Fibroblast of pulmonary artery (primary cell): ENCODE results near the gene TMEM178A.

Source experiments
- DNase-seq: peaks from one replicate; pipeline ENCODE4 v3.0.0-alpha.2; 2010; ENCODE audit warnings: low read depth
- H3K4me3 ChIP-seq: replicated peaks from 2 replicates; pipeline ENCODE4 v1.5.1; 2011; ENCODE audit warnings: low read depth, mild to moderate bottlenecking, control low read depth, low read length, moderate library complexity
- TF ChIP-seq, protein P1 (sequence below): IDR thresholded peaks from 2 replicates; pipeline ENCODE4 v1.5.1; 2011; ENCODE audit warnings: mild to moderate bottlenecking, control low read depth, low read length, inconsistent platforms; ENCODE audit errors: missing control alignments

TMEM178A gene

DNA sequence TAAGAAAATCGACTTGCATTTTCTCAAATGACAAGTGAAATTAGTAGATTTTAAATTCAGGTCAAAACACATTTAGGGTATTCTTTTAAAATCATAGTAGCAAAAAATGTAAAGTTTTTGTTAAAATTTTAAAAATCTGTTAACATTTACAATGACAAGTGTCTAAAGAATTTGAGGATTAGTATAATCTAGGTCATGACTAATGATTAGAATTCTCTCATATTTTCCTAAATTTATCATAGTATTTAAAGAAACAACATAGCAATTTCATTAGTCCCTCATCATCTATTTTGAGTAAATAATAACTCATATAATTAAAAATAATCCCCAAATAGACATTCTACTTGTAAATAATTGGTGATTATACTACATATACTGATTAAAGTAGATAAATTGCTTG is 89.7 kb downstream of the TMEM178A start:
- TF ChIP-seq, protein P1, sequence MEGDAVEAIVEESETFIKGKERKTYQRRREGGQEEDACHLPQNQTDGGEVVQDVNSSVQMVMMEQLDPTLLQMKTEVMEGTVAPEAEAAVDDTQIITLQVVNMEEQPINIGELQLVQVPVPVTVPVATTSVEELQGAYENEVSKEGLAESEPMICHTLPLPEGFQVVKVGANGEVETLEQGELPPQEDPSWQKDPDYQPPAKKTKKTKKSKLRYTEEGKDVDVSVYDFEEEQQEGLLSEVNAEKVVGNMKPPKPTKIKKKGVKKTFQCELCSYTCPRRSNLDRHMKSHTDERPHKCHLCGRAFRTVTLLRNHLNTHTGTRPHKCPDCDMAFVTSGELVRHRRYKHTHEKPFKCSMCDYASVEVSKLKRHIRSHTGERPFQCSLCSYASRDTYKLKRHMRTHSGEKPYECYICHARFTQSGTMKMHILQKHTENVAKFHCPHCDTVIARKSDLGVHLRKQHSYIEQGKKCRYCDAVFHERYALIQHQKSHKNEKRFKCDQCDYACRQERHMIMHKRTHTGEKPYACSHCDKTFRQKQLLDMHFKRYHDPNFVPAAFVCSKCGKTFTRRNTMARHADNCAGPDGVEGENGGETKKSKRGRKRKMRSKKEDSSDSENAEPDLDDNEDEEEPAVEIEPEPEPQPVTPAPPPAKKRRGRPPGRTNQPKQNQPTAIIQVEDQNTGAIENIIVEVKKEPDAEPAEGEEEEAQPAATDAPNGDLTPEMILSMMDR: no peak
- no peak for DNase-seq
- H3K4me3 ChIP-seq: no peak overlapping the region

DNA sequence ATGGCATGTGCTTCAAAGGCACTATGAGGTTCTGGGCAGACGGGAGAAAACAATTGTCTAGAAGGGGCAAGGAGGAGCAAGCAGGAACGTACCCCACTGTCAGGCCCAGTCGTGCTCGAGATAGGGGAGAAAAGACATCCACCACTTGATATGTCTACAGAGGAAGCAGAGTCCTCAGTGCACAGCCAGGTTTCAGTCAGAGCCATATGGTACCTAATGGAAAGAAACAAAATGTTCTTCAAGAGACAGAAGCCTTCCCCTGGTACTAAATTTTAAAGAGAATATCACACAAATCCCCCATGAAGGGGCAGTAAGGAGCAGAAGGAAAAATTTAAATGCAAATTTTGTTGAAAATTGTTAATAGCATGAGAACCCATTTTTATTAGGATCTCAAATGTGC is 91.4 kb downstream of the TMEM178A start:
- TF ChIP-seq, protein P1: no peak
- DNase-seq: no peak
- no peak overlapping the region for H3K4me3 ChIP-seq

DNA sequence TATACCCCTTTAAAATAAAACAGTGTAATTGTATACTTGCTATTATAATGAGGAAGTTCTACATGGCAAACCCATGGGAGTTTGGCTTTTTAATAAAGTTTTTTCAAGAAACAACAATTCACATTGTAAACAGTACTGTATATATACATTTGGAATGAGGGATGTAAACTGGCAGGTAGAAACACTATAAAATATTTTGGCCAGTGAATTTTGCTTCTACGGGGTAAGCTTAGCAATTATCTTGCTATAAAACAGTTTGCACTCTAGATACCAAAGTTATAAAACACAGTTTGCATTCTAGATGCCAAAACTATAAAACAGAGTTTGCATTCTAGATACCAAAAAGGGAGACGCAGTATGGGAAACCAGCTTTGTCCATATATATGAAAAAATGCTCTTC is 96.7 kb downstream of the TMEM178A start:
- H3K4me3 ChIP-seq: no peak overlapping the region
- TF ChIP-seq, protein P1: no peak
- DNase-seq: no peak
